ENCODE results near the gene CCDC152.
"Not testable (repeated sequence)": the region's sequence is repeated elsewhere in the genome, so short reads cannot be mapped to it uniquely, and the experiment has no call there.

DNA sequence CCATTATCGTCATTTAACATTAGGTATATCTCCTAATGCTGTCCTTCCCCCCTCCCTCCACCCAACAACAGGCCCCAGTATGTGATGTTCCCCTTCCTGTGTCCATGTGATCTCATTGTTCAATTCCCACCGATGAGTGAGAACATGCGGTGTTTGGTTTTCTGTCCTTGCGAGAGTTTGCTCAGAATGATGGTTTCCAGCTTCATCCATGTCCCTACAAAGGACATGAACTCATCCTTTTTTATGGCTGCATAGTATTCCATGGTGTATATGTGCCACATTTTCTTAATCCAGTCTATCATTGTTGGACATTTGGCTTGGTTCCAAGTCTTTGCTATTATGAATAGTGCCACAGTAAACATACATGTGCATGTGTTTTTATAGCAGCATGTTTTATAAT lies 87.8 kb downstream of the CCDC152 start:
- TF ChIP-seq, protein P1, sequence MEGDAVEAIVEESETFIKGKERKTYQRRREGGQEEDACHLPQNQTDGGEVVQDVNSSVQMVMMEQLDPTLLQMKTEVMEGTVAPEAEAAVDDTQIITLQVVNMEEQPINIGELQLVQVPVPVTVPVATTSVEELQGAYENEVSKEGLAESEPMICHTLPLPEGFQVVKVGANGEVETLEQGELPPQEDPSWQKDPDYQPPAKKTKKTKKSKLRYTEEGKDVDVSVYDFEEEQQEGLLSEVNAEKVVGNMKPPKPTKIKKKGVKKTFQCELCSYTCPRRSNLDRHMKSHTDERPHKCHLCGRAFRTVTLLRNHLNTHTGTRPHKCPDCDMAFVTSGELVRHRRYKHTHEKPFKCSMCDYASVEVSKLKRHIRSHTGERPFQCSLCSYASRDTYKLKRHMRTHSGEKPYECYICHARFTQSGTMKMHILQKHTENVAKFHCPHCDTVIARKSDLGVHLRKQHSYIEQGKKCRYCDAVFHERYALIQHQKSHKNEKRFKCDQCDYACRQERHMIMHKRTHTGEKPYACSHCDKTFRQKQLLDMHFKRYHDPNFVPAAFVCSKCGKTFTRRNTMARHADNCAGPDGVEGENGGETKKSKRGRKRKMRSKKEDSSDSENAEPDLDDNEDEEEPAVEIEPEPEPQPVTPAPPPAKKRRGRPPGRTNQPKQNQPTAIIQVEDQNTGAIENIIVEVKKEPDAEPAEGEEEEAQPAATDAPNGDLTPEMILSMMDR (conservative IDR thresholded peaks at IDR 0.05; ENCODE audit: low read depth, low read length), result not testable (repeated sequence)
- not testable (repeated sequence) for TF ChIP-seq EZH2 (IDR thresholded peaks at IDR 0.05; ENCODE audit: borderline replicate concordance, low read depth, low read length, poor library complexity, severe bottlenecking)

All from A673 (cell line).